GM23338 (cell line): Measurements from ENCODE around the gene ODR4. TPM values are rescaled to one million over a fixed set of nuclear protein-coding genes. Genes with fewer than 3 reads are reported as not detected.

Source experiments
- ATAC-seq: fragments of 200-7000 bp; cut with Tn5 transposase; 3 replicates; pipeline ENCODE4 v1.9.1; 2020
- DNase-seq: peaks from one replicate; pipeline ENCODE4 v3.0.0-alpha.2; 2015; ENCODE audit warnings: low spot score
- H2AFZ ChIP-seq: fragments of 200-600 bp; sonication (generic); 2 replicates; pipeline ENCODE4 v1.8.0; 2016; ENCODE audit warnings: antibody characterized with exemption, mild to moderate bottlenecking, moderate library complexity
- H3F3A ChIP-seq: fragments of 200-600 bp; sonication (generic); replicated peaks from 2 replicates; pipeline ENCODE4 v1.8.0; 2017; ENCODE audit warnings: antibody characterized with exemption, mixed run types, low read depth
- H3K27ac ChIP-seq: fragments of 200-600 bp; sonication (generic); 2 replicates; pipeline ENCODE4 v1.6.1; 2016; ENCODE audit warnings: low read depth
- H3K27me3 ChIP-seq: fragments of 200-600 bp; sonication (generic); 2 replicates; pipeline ENCODE4 v1.8.0; 2016; ENCODE audit warnings: mild to moderate bottlenecking, mixed run types, moderate library complexity; ENCODE audit not compliant: insufficient read depth
- H3K36me3 ChIP-seq: fragments of 200-600 bp; sonication (generic); 2 replicates; pipeline ENCODE4 v1.8.0; 2016; ENCODE audit warnings: mild to moderate bottlenecking; ENCODE audit not compliant: insufficient read depth
- H3K4me1 ChIP-seq: fragments of 200-600 bp; sonication (generic); 2 replicates; pipeline ENCODE4 v1.8.0; 2016; ENCODE audit warnings: mild to moderate bottlenecking, moderate library complexity; ENCODE audit not compliant: insufficient read depth
- H3K4me2 ChIP-seq: fragments of 200-600 bp; sonication (generic); 2 replicates; pipeline ENCODE4 v1.7.1; 2017; ENCODE audit warnings: mixed run types
- H3K4me3 ChIP-seq: fragments of 200-600 bp; sonication (generic); 2 replicates; pipeline ENCODE4 v1.6.1; 2016; ENCODE audit warnings: mixed run types
- H3K79me2 ChIP-seq: fragments of 200-600 bp; sonication (generic); replicated peaks from 2 replicates; pipeline ENCODE4 v1.8.0; 2017; ENCODE audit warnings: mild to moderate bottlenecking; ENCODE audit not compliant: insufficient read depth
- H3K9me2 ChIP-seq: fragments of 200-600 bp; sonication (generic); 2 replicates; pipeline ENCODE4 v1.8.0; 2017; ENCODE audit not compliant: insufficient read depth
- H4K20me1 ChIP-seq: fragments of 200-600 bp; sonication (generic); replicated peaks from 2 replicates; pipeline ENCODE4 v1.8.0; 2017; ENCODE audit warnings: mild to moderate bottlenecking; ENCODE audit not compliant: insufficient read depth
- H3K27ac Mint-ChIP-seq: 2 replicates; pipeline ENCODE4 v1.8.0; 2020; ENCODE audit warnings: inconsistent platforms, mild to moderate bottlenecking, moderate library complexity, mixed read lengths
- H3K27me3 Mint-ChIP-seq: 3 replicates; pipeline ENCODE4 v1.8.0; 2022; ENCODE audit warnings: low read depth, mild to moderate bottlenecking, moderate library complexity, mixed read lengths, inconsistent platforms; ENCODE audit not compliant: insufficient read depth, poor library complexity
- H3K36me3 Mint-ChIP-seq: 3 replicates; pipeline ENCODE4 v1.8.0; 2021; ENCODE audit warnings: low read depth, mild to moderate bottlenecking, inconsistent platforms, moderate library complexity, mixed read lengths
- H3K4me1 Mint-ChIP-seq: 3 replicates; pipeline ENCODE4 v1.8.0; 2020; ENCODE audit warnings: mild to moderate bottlenecking, inconsistent platforms, mixed read lengths
- H3K4me3 Mint-ChIP-seq: 3 replicates; pipeline ENCODE4 v1.8.0; 2021; ENCODE audit warnings: moderate library complexity, mild to moderate bottlenecking, inconsistent platforms, mixed read lengths
- H3K9me3 Mint-ChIP-seq: 3 replicates; pipeline ENCODE4 v1.8.0; 2020; ENCODE audit warnings: moderate library complexity, mild to moderate bottlenecking, inconsistent platforms, mixed read lengths
- EZH2 ChIP-seq: fragments of 200-600 bp; sonication (generic); IDR thresholded peaks from one replicate; pipeline ENCODE4 v1.8.0; 2017; ENCODE audit warnings: antibody characterized with exemption, mild to moderate bottlenecking, low read depth; ENCODE audit not compliant: unreplicated experiment
- NANOG ChIP-seq: IDR thresholded peaks from 2 replicates; pipeline ENCODE4 v1.6.1; 2016; ENCODE audit warnings: antibody characterized with exemption, borderline replicate concordance
- ZNF114 ChIP-seq: fragments of 250-450 bp; sonication (Bioruptor Pico); IDR thresholded peaks from 2 replicates; pipeline ENCODE4 v1.5.0; 2020; ENCODE audit warnings: mild to moderate bottlenecking, moderate library complexity
- polyA plus RNA-seq: library from polyadenylated mRNA; unstranded; fragments of >200 nt; fragmentation: Nextera tagmentation; extraction: Ambion mirVana; gene quantifications from 2 replicates; pipeline ENCODE4 v1.2.1, GENCODE V29; 2016
- total RNA-seq: library from RNA; depleted of rRNA; stranded (reverse); fragments of >200 nt; shearing (Covaris generic); gene quantifications from 2 replicates; pipeline ENCODE4 v1.2.3, GENCODE V29; 2014
- TF ChIP-seq, protein P1 (sequence below), 2 experiments: fragments of 200-600 bp in 1 of 2; sonication (generic) in 1 of 2; conservative IDR thresholded peaks; 2 replicates each; pipeline versions ENCODE4 v1.5.1 to v1.6.1; 2016 to 2017; ENCODE audit warnings: antibody characterized with exemption in 2 of 2, low read depth in 2 of 2, mild to moderate bottlenecking in 2 of 2, moderate library complexity in 1 of 2
- TF ChIP-seq, protein P2 (sequence below): fragments of 250-450 bp; sonication (Bioruptor Pico); IDR thresholded peaks from 2 replicates; pipeline ENCODE4 v1.5.0; 2020; ENCODE audit warnings: mild to moderate bottlenecking, moderate library complexity
- TF ChIP-seq, protein P3 (sequence below): IDR thresholded peaks from one replicate; pipeline ENCODE4 v1.6.1; 2018; ENCODE audit warnings: antibody characterized with exemption; ENCODE audit not compliant: unreplicated experiment

The ODR4 gene
- total and polyA plus RNA-seq, 2 experiments from 2014 or later: 17.3 to 18.9 TPM

DNA sequence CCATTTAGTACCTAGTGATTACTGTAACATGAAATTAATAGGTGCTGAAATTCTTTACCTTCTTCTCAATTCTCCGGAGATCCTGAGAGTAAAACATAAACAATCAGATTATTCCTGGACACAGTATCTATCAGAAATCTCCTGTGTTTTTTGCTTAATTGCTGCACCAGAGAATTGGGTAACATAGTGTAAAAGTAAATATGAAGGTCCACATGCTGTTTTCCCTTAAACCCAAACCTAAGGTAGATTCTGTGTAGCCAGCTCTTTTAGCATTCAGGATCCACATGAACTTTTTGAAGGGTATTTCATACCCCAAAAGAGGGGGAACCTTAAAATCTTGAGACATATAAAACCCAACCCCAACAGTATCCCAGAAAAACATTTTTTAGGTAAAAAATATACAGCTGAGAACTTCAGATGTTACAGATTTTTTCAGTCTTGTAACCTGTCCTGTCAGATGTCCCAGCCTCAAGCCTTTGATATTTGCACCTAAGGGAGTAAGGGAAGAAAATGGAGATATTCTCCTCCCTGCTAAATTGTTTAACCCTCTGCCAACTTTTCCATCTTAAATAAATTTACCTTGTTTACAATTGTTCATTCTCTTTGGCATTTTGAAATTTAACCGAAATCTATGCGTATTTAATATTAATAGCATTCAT is 11.2 kb downstream of the ODR4 start:
- peaks cover 32% of the 10 kb centered on the region for H3K36me3 Mint-ChIP-seq
- no peaks in the 10 kb centered on the region for H3K4me1 Mint-ChIP-seq
- peaks cover 24% of the 10 kb centered on the region; the same call in 1 of the 2 replicates for H3K36me3 ChIP-seq
- no peak overlapping the region for H3K4me3 Mint-ChIP-seq
- H3K27ac ChIP-seq: no peak overlapping the region
- H3K79me2 ChIP-seq: no peaks in the 10 kb centered on the region
- H2AFZ ChIP-seq: no peak overlapping the region
- no peaks in the 10 kb centered on the region for H3K27me3 ChIP-seq
- DNase-seq: no peak
- H3K4me2 ChIP-seq: no peak overlapping the region
- no peaks in the 10 kb centered on the region; the same call in none of the 2 replicates for H4K20me1 ChIP-seq
- no peaks in the 10 kb centered on the region for H3K9me3 Mint-ChIP-seq
- TF ChIP-seq EZH2: no peak
- no peak for TF ChIP-seq NANOG
- TF ChIP-seq, protein P1, sequence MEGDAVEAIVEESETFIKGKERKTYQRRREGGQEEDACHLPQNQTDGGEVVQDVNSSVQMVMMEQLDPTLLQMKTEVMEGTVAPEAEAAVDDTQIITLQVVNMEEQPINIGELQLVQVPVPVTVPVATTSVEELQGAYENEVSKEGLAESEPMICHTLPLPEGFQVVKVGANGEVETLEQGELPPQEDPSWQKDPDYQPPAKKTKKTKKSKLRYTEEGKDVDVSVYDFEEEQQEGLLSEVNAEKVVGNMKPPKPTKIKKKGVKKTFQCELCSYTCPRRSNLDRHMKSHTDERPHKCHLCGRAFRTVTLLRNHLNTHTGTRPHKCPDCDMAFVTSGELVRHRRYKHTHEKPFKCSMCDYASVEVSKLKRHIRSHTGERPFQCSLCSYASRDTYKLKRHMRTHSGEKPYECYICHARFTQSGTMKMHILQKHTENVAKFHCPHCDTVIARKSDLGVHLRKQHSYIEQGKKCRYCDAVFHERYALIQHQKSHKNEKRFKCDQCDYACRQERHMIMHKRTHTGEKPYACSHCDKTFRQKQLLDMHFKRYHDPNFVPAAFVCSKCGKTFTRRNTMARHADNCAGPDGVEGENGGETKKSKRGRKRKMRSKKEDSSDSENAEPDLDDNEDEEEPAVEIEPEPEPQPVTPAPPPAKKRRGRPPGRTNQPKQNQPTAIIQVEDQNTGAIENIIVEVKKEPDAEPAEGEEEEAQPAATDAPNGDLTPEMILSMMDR (conservative IDR thresholded peaks at IDR 0.05; ENCODE audit: low read depth in 2 of 2): no peak
- TF ChIP-seq, protein P2, sequence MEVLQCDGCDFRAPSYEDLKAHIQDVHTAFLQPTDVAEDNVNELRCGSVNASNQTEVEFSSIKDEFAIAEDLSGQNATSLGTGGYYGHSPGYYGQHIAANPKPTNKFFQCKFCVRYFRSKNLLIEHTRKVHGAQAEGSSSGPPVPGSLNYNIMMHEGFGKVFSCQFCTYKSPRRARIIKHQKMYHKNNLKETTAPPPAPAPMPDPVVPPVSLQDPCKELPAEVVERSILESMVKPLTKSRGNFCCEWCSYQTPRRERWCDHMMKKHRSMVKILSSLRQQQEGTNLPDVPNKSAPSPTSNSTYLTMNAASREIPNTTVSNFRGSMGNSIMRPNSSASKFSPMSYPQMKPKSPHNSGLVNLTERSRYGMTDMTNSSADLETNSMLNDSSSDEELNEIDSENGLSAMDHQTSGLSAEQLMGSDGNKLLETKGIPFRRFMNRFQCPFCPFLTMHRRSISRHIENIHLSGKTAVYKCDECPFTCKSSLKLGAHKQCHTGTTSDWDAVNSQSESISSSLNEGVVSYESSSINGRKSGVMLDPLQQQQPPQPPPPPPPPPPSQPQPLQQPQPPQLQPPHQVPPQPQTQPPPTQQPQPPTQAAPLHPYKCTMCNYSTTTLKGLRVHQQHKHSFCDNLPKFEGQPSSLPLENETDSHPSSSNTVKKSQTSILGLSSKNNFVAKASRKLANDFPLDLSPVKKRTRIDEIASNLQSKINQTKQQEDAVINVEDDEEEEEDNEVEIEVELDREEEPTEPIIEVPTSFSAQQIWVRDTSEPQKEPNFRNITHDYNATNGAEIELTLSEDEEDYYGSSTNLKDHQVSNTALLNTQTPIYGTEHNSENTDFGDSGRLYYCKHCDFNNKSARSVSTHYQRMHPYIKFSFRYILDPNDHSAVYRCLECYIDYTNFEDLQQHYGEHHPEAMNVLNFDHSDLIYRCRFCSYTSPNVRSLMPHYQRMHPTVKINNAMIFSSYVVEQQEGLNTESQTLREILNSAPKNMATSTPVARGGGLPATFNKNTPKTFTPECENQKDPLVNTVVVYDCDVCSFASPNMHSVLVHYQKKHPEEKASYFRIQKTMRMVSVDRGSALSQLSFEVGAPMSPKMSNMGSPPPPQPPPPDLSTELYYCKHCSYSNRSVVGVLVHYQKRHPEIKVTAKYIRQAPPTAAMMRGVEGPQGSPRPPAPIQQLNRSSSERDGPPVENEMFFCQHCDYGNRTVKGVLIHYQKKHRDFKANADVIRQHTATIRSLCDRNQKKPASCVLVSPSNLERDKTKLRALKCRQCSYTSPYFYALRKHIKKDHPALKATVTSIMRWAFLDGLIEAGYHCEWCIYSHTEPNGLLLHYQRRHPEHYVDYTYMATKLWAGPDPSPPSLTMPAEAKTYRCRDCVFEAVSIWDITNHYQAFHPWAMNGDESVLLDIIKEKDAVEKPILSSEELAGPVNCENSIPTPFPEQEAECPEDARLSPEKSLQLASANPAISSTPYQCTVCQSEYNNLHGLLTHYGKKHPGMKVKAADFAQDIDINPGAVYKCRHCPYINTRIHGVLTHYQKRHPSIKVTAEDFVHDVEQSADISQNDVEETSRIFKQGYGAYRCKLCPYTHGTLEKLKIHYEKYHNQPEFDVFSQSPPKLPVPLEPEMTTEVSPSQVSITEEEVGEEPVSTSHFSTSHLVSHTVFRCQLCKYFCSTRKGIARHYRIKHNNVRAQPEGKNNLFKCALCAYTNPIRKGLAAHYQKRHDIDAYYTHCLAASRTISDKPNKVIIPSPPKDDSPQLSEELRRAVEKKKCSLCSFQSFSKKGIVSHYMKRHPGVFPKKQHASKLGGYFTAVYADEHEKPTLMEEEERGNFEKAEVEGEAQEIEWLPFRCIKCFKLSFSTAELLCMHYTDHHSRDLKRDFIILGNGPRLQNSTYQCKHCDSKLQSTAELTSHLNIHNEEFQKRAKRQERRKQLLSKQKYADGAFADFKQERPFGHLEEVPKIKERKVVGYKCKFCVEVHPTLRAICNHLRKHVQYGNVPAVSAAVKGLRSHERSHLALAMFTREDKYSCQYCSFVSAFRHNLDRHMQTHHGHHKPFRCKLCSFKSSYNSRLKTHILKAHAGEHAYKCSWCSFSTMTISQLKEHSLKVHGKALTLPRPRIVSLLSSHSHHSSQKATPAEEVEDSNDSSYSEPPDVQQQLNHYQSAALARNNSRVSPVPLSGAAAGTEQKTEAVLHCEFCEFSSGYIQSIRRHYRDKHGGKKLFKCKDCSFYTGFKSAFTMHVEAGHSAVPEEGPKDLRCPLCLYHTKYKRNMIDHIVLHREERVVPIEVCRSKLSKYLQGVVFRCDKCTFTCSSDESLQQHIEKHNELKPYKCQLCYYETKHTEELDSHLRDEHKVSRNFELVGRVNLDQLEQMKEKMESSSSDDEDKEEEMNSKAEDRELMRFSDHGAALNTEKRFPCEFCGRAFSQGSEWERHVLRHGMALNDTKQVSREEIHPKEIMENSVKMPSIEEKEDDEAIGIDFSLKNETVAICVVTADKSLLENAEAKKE (CRISPR knock-in tag): no peak
- TF ChIP-seq ZNF114 (CRISPR knock-in tag): no peak
- TF ChIP-seq, protein P3, sequence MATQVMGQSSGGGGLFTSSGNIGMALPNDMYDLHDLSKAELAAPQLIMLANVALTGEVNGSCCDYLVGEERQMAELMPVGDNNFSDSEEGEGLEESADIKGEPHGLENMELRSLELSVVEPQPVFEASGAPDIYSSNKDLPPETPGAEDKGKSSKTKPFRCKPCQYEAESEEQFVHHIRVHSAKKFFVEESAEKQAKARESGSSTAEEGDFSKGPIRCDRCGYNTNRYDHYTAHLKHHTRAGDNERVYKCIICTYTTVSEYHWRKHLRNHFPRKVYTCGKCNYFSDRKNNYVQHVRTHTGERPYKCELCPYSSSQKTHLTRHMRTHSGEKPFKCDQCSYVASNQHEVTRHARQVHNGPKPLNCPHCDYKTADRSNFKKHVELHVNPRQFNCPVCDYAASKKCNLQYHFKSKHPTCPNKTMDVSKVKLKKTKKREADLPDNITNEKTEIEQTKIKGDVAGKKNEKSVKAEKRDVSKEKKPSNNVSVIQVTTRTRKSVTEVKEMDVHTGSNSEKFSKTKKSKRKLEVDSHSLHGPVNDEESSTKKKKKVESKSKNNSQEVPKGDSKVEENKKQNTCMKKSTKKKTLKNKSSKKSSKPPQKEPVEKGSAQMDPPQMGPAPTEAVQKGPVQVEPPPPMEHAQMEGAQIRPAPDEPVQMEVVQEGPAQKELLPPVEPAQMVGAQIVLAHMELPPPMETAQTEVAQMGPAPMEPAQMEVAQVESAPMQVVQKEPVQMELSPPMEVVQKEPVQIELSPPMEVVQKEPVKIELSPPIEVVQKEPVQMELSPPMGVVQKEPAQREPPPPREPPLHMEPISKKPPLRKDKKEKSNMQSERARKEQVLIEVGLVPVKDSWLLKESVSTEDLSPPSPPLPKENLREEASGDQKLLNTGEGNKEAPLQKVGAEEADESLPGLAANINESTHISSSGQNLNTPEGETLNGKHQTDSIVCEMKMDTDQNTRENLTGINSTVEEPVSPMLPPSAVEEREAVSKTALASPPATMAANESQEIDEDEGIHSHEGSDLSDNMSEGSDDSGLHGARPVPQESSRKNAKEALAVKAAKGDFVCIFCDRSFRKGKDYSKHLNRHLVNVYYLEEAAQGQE: no peak
- no peak for ATAC-seq
- no peak overlapping the region for H3K27ac Mint-ChIP-seq
- no peak overlapping the region for H3K4me3 ChIP-seq
- H3K27me3 Mint-ChIP-seq: no peaks in the 10 kb centered on the region
- no peaks in the 10 kb centered on the region; the same call in 1 of the 2 replicates for H3K9me2 ChIP-seq
- no peaks in the 10 kb centered on the region for H3K4me1 ChIP-seq
- H3F3A ChIP-seq: no peaks in the 10 kb centered on the region
